RWPE2 (cell line): ENCODE results near the gene SPATA31C1.

Source experiments
- ATAC-seq: fragments of 200-7000 bp; cut with Tn5 transposase; 3 replicates; pipeline ENCODE4 v1.9.1; 2021; ENCODE audit warnings: low read depth
- DNase-seq: peaks from one replicate; pipeline ENCODE4 v3.0.0-alpha.2; 2020; ENCODE audit warnings: low spot score
- H3K27ac ChIP-seq: fragments of 450-650 bp; 2 replicates; pipeline ENCODE4 v1.5.1; 2017; ENCODE audit warnings: mild to moderate bottlenecking; ENCODE audit not compliant: poor library complexity, severe bottlenecking
- H3K27me3 ChIP-seq: fragments of 250-450 bp; sonication (Bioruptor Pico); 2 replicates; pipeline ENCODE4 v1.5.1; 2021; ENCODE audit warnings: mild to moderate bottlenecking, moderate library complexity; ENCODE audit not compliant: insufficient read depth, poor library complexity, severe bottlenecking
- H3K36me3 ChIP-seq: fragments of 250-450 bp; sonication (Bioruptor Pico); 2 replicates; pipeline ENCODE4 v1.5.1; 2020; ENCODE audit warnings: low read depth, mild to moderate bottlenecking, moderate library complexity
- H3K4me1 ChIP-seq: fragments of 250-450 bp; sonication (Bioruptor Pico); 2 replicates; pipeline ENCODE4 v1.5.1; 2021; ENCODE audit warnings: mild to moderate bottlenecking, moderate library complexity; ENCODE audit not compliant: insufficient read depth, poor library complexity, severe bottlenecking
- H3K4me3 ChIP-seq: fragments of 250-450 bp; sonication (Bioruptor Pico); 2 replicates; pipeline ENCODE4 v1.5.1; 2021; ENCODE audit warnings: mild to moderate bottlenecking, moderate library complexity; ENCODE audit not compliant: severe bottlenecking
- H3K9me3 ChIP-seq: fragments of 250-450 bp; sonication (Bioruptor Pico); 2 replicates; pipeline ENCODE4 v1.5.1; 2021; ENCODE audit warnings: mild to moderate bottlenecking, moderate library complexity; ENCODE audit not compliant: severe bottlenecking
- TF ChIP-seq, protein P1 (sequence below): fragments of 450-650 bp; IDR thresholded peaks from one replicate; pipeline ENCODE4 v1.5.1; 2017; ENCODE audit warnings: mild to moderate bottlenecking, moderate library complexity; ENCODE audit not compliant: poor library complexity, severe bottlenecking

Gene SPATA31C1

DNA sequence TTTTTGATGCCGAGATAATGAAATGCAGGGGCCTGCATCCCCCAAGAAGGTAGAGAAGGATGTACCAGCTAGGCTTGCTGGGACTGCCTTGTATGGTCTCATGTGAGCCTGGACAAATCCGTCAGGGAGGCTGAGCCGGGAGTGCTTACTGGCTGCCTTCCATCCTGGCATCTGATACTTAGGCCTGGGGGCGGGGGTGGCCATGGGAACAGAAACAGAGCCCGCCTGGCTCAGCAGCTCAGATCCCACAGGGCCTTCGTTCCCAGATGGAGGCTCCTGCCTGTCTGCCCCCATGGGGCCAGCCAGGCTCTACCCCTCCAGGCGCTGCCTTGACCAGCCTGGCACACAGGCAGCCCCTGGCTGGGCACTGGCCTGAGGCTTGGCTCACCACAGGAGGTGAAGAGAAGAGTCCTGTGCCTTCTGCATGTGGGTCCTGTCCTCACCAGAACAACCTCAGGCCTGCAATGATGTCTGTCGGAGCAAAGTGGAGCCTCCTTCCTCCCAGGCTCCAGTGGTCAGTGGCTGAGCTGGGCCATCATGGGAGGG, 45.6 kb upstream of the SPATA31C1 start:
- DNase-seq (no peak), ATAC-seq (no peak)
- TF ChIP-seq, protein P1, sequence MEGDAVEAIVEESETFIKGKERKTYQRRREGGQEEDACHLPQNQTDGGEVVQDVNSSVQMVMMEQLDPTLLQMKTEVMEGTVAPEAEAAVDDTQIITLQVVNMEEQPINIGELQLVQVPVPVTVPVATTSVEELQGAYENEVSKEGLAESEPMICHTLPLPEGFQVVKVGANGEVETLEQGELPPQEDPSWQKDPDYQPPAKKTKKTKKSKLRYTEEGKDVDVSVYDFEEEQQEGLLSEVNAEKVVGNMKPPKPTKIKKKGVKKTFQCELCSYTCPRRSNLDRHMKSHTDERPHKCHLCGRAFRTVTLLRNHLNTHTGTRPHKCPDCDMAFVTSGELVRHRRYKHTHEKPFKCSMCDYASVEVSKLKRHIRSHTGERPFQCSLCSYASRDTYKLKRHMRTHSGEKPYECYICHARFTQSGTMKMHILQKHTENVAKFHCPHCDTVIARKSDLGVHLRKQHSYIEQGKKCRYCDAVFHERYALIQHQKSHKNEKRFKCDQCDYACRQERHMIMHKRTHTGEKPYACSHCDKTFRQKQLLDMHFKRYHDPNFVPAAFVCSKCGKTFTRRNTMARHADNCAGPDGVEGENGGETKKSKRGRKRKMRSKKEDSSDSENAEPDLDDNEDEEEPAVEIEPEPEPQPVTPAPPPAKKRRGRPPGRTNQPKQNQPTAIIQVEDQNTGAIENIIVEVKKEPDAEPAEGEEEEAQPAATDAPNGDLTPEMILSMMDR, result no peak
- no peaks in the 10 kb centered on the region for H3K4me1 ChIP-seq
- no peaks in the 10 kb centered on the region for H3K27me3 ChIP-seq
- H3K27ac ChIP-seq, result no peak overlapping the region
- no peaks in the 10 kb centered on the region for H3K9me3 ChIP-seq
- H3K4me3 ChIP-seq, result no peak overlapping the region
- no peaks in the 10 kb centered on the region for H3K36me3 ChIP-seq

DNA sequence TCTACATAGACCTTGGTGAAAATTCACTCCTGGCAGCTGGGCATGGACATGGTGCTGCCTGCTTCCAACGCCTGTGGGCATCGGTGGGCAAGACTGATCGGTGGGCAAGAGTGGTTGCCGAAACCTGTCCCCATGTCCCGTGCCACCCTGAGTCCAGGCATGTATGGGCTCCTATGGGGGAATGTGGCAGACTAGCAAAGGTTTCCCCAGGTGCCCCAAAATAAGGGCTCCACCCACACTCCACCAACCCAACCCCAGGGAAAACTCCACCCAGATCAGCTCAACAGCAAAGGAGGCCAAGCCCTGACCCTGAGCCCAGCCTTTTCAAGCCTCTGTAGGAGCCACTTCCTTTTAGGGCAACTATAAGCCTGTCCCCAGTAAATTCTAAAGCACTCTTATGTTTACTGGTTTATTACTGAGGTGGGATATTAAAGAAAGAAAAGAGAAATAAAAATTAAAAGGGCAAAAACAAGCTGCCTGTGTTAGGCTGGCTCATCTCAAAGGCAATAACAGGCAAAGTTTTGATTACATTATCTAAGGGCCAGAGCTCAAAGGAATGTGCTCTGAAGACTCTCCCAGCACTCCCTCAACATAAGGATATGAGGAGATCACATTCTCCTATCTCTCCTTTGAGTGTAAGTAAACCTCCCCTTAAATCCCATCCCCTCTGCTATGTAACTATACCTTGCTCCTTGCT, 44.0 kb upstream of the SPATA31C1 start:
- Histone ChIP-seq H3K4me3 (no peak overlapping the region), H3K36me3 (no peaks in the 10 kb centered on the region), H3K27me3 (no peaks in the 10 kb centered on the region), H3K9me3 (no peaks in the 10 kb centered on the region), H3K27ac (no peak overlapping the region), H3K4me1 (peaks cover 2% of the 10 kb centered on the region)
- DNase-seq (no peak), ATAC-seq (no peak)
- TF ChIP-seq, protein P1, result no peak

GRCh38 chr9:87874304-87874623, 43.5 kb upstream of the SPATA31C1 start:
- H3K27me3 ChIP-seq, result no peaks in the 10 kb centered on the region
- no peak for ATAC-seq
- TF ChIP-seq, protein P1, result no peak
- H3K9me3 ChIP-seq, result no peaks in the 10 kb centered on the region
- no peak for DNase-seq
- no peaks in the 10 kb centered on the region for H3K36me3 ChIP-seq
- no peak overlapping the region for H3K4me3 ChIP-seq
- H3K27ac ChIP-seq, result no peak overlapping the region
- peaks cover 8% of the 10 kb centered on the region for H3K4me1 ChIP-seq

DNA sequence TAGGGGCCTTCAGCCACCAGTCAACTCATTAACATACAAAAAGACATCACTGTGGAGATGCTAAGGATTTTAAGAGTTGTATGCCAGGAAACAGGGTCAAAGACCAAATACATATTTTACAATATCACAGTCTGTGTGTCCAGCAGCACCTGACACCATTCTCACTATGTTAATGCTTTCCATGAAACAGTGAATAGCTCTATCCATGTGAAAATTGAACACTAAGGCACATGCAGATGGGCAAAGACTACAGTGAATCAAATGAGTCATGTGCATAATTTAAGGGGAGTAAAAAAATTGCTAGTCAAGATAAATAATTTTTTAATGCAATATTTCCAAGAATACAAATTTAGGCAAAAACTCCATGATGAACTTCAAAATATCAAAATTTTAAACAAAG, 42.7 kb upstream of the SPATA31C1 start:
- H3K4me1 ChIP-seq, result peaks cover 9% of the 10 kb centered on the region
- H3K9me3 ChIP-seq, result no peaks in the 10 kb centered on the region
- ATAC-seq (no peak), DNase-seq (no peak)
- TF ChIP-seq, protein P1, result no peak
- no peak overlapping the region for H3K4me3 ChIP-seq
- no peaks in the 10 kb centered on the region for H3K36me3 ChIP-seq
- H3K27ac ChIP-seq, result no peak overlapping the region
- no peaks in the 10 kb centered on the region for H3K27me3 ChIP-seq

GRCh38 chr9:87875831-87876545, 41.8 kb upstream of the SPATA31C1 start:
- ATAC-seq (no peak), DNase-seq (no peak)
- Histone ChIP-seq H3K9me3 (no peaks in the 10 kb centered on the region), H3K4me1 (peaks cover 9% of the 10 kb centered on the region), H3K4me3 (no peak overlapping the region), H3K27ac (no peak overlapping the region), H3K27me3 (no peaks in the 10 kb centered on the region), H3K36me3 (no peaks in the 10 kb centered on the region)
- TF ChIP-seq, protein P1, result no peak
